SH-SY5Y (cell line): Measurements from ENCODE around the gene LY6G5C.

Source experiments
- GATA2 ChIP-seq: IDR thresholded peaks from 2 replicates; pipeline ENCODE4 v1.6.1; 2011; ENCODE audit warnings: mild to moderate bottlenecking, low read depth, low read length
- GATA3 ChIP-seq: IDR thresholded peaks from 2 replicates; pipeline ENCODE4 v1.6.1; 2011; ENCODE audit warnings: low read depth, mild to moderate bottlenecking, low read length, moderate library complexity

- TF ChIP-seq GATA2 = no peak
- no peak for TF ChIP-seq GATA3
These were observed 14.4 kb downstream of the LY6G5C start for GRCh38 chr6:31666337-31666965.
